Measurements from ENCODE around the gene KCNIP3. TPM values are rescaled to one million over a fixed set of nuclear protein-coding genes. Genes with fewer than 3 reads are reported as not detected.
A peak's percentile ranks its signal among the peaks of the same experiment; 100 is the strongest.
"Not testable (repeated sequence)": the region's sequence is repeated elsewhere in the genome, so short reads cannot be mapped to it uniquely, and the experiment has no call there.

KCNIP3 gene
- total RNA-seq, 2 donors from 2014 or later = not detected

GRCh38 chr2:95376311-95377215 lies 79.4 kb downstream of the KCNIP3 start:
- Mint-ChIP-seq H3K4me1 (peaks cover 6% of the 10 kb centered on the region), H3K27ac (no peak overlapping the region), H3K27me3 (peaks cover 66% of the 10 kb centered on the region), H3K36me3 (ENCODE audit: low read depth) (peaks cover 2% of the 10 kb centered on the region), H3K4me3 (no peak overlapping the region)
- DNase-seq (no peak), ATAC-seq (no peak)
- no peaks in the 10 kb centered on the region for H3K9me3 ChIP-seq (ENCODE audit: control insufficient read depth, low read length, poor library complexity, severe bottlenecking)

- no peak overlapping the region for H3K27ac Mint-ChIP-seq
- peaks cover 2% of the 10 kb centered on the region for H3K36me3 Mint-ChIP-seq (ENCODE audit: low read depth)
- DNase-seq = no peak
- H3K27me3 Mint-ChIP-seq = peaks cover 65% of the 10 kb centered on the region
- no peak overlapping the region for H3K4me3 Mint-ChIP-seq
- no peaks in the 10 kb centered on the region for H3K9me3 ChIP-seq (ENCODE audit: control insufficient read depth, low read length, poor library complexity, severe bottlenecking)
- ATAC-seq = no peak
- peaks cover 6% of the 10 kb centered on the region for H3K4me1 Mint-ChIP-seq
These were observed 80.3 kb downstream of the KCNIP3 start for GRCh38 chr2:95377216-95378123.

- not testable (repeated sequence) for H3K9me3 ChIP-seq (ENCODE audit: control insufficient read depth, low read length, poor library complexity, severe bottlenecking); ATAC-seq; H3K4me3 Mint-ChIP-seq; DNase-seq; H3K36me3 Mint-ChIP-seq (ENCODE audit: low read depth); H3K4me1 Mint-ChIP-seq; H3K27ac Mint-ChIP-seq
- H3K27me3 Mint-ChIP-seq = peaks cover 64% of the 10 kb centered on the region
These were observed 81.1 kb downstream of the KCNIP3 start for GRCh38 chr2:95378281-95378680.

- H3K27ac Mint-ChIP-seq = no peak overlapping the region
- peaks cover 61% of the 10 kb centered on the region for H3K27me3 Mint-ChIP-seq
- no peak for DNase-seq
- peaks cover 6% of the 10 kb centered on the region for H3K4me1 Mint-ChIP-seq
- H3K36me3 Mint-ChIP-seq (ENCODE audit: low read depth) = peaks cover 2% of the 10 kb centered on the region
- no peak overlapping the region for H3K4me3 Mint-ChIP-seq
- no peaks in the 10 kb centered on the region for H3K9me3 ChIP-seq (ENCODE audit: control insufficient read depth, low read length, poor library complexity, severe bottlenecking)
- no peak for ATAC-seq
These were observed 82.3 kb downstream of the KCNIP3 start for GRCh38 chr2:95379371-95379831.

- Mint-ChIP-seq H3K4me1 (peaks cover 4% of the 10 kb centered on the region), H3K27ac (peak overlapping the region; percentile 47), H3K27me3 (peaks cover 58% of the 10 kb centered on the region), H3K4me3 (no peak overlapping the region), H3K36me3 (ENCODE audit: low read depth) (peaks cover 2% of the 10 kb centered on the region)
- H3K9me3 ChIP-seq (ENCODE audit: control insufficient read depth, low read length, poor library complexity, severe bottlenecking) = no peaks in the 10 kb centered on the region
- ATAC-seq = no peak
- DNase-seq = no peak
These were observed 83.1 kb downstream of the KCNIP3 start for GRCh38 chr2:95380280-95380679.

- Mint-ChIP-seq H3K36me3 (ENCODE audit: low read depth) (peaks cover 2% of the 10 kb centered on the region), H3K27ac (peak overlapping the region; percentile 47), H3K27me3 (peaks cover 56% of the 10 kb centered on the region), H3K4me1 (peaks cover 4% of the 10 kb centered on the region), H3K4me3 (no peak overlapping the region)
- ATAC-seq (no peak), DNase-seq (no peak)
- H3K9me3 ChIP-seq (ENCODE audit: control insufficient read depth, low read length, poor library complexity, severe bottlenecking) = no peaks in the 10 kb centered on the region
These were observed 83.6 kb downstream of the KCNIP3 start for GRCh38 chr2:95380731-95381130.

- Mint-ChIP-seq H3K27ac (no peak overlapping the region), H3K4me3 (no peak overlapping the region), H3K36me3 (ENCODE audit: low read depth) (peaks cover 2% of the 10 kb centered on the region), H3K4me1 (peaks cover 4% of the 10 kb centered on the region), H3K27me3 (peaks cover 49% of the 10 kb centered on the region)
- DNase-seq = no peak
- ATAC-seq = no peak
- no peaks in the 10 kb centered on the region for H3K9me3 ChIP-seq (ENCODE audit: control insufficient read depth, low read length, poor library complexity, severe bottlenecking)
These were observed 84.4 kb downstream of the KCNIP3 start for GRCh38 chr2:95381212-95382191.

- Mint-ChIP-seq H3K4me3 (no peak overlapping the region), H3K4me1 (peaks cover 4% of the 10 kb centered on the region), H3K27ac (no peak overlapping the region), H3K27me3 (peaks cover 42% of the 10 kb centered on the region), H3K36me3 (ENCODE audit: low read depth) (peaks cover 2% of the 10 kb centered on the region)
- no peaks in the 10 kb centered on the region for H3K9me3 ChIP-seq (ENCODE audit: control insufficient read depth, low read length, poor library complexity, severe bottlenecking)
- ATAC-seq = no peak
- DNase-seq = no peak
These were observed 85.0 kb downstream of the KCNIP3 start for GRCh38 chr2:95382192-95382591.

GRCh38 chr2:95382686-95383634 lies 85.8 kb downstream of the KCNIP3 start:
- DNase-seq = no peak
- no peak for ATAC-seq
- H3K27ac Mint-ChIP-seq = no peak overlapping the region
- peaks cover 4% of the 10 kb centered on the region for H3K4me1 Mint-ChIP-seq
- H3K36me3 Mint-ChIP-seq (ENCODE audit: low read depth) = peaks cover 2% of the 10 kb centered on the region
- H3K9me3 ChIP-seq (ENCODE audit: control insufficient read depth, low read length, poor library complexity, severe bottlenecking) = no peaks in the 10 kb centered on the region
- no peak overlapping the region for H3K4me3 Mint-ChIP-seq
- peaks cover 41% of the 10 kb centered on the region for H3K27me3 Mint-ChIP-seq

GRCh38 chr2:95383635-95384027 lies 86.5 kb downstream of the KCNIP3 start:
- peaks cover 47% of the 10 kb centered on the region for H3K27me3 Mint-ChIP-seq
- H3K9me3 ChIP-seq (ENCODE audit: control insufficient read depth, low read length, poor library complexity, severe bottlenecking) = no peaks in the 10 kb centered on the region
- ATAC-seq (no peak), DNase-seq (no peak)
- no peak overlapping the region for H3K27ac Mint-ChIP-seq
- peaks cover 2% of the 10 kb centered on the region for H3K36me3 Mint-ChIP-seq (ENCODE audit: low read depth)
- peaks cover 4% of the 10 kb centered on the region for H3K4me1 Mint-ChIP-seq
- no peak overlapping the region for H3K4me3 Mint-ChIP-seq

- H3K4me3 Mint-ChIP-seq = no peak overlapping the region
- no peak for DNase-seq
- peaks cover 2% of the 10 kb centered on the region for H3K36me3 Mint-ChIP-seq (ENCODE audit: low read depth)
- no peaks in the 10 kb centered on the region for H3K9me3 ChIP-seq (ENCODE audit: control insufficient read depth, low read length, poor library complexity, severe bottlenecking)
- no peak for ATAC-seq
- peaks cover 37% of the 10 kb centered on the region for H3K27me3 Mint-ChIP-seq
- H3K27ac Mint-ChIP-seq = no peak overlapping the region
- peaks cover 4% of the 10 kb centered on the region for H3K4me1 Mint-ChIP-seq
These were observed 87.9 kb downstream of the KCNIP3 start for GRCh38 chr2:95384854-95385569.

Data from T-helper 17 cell (primary cell).